HepG2 (cell line): ENCODE measurements around the gene SLC28A1. TPM values are rescaled to one million over a fixed set of nuclear protein-coding genes. Genes with fewer than 3 reads are reported as not detected.

Experiments used
- HNRNPK ChIP-seq: fragments of 200-400 bp; formaldehyde crosslinking; IDR thresholded peaks from 2 replicates; pipeline ENCODE4 v1.6.1; 2018; ENCODE audit warnings: low read length, low read depth, moderate library complexity, mild to moderate bottlenecking; ENCODE audit not compliant: poor library complexity, severe bottlenecking
- MXD1 ChIP-seq: sonication (generic); formaldehyde crosslinking; IDR thresholded peaks from 2 replicates; pipeline ENCODE4 v1.4.0; 2020; ENCODE audit warnings: mild to moderate bottlenecking, missing genetic modification reagents
- NRL ChIP-seq: sonication (generic); formaldehyde crosslinking; IDR thresholded peaks from 2 replicates; pipeline ENCODE4 v1.5.0; 2020; ENCODE audit warnings: missing genetic modification reagents, mild to moderate bottlenecking, moderate library complexity, borderline replicate concordance
- PATZ1 ChIP-seq: sonication (generic); formaldehyde crosslinking; IDR thresholded peaks from 2 replicates; pipeline ENCODE4 v1.4.0; 2020; ENCODE audit warnings: missing genetic modification reagents
- TFAP4 ChIP-seq: sonication (generic); IDR thresholded peaks from 2 replicates; pipeline ENCODE4 v1.6.1; 2016; ENCODE audit warnings: low read depth, borderline replicate concordance
- ZBTB38 ChIP-seq: sonication (generic); formaldehyde crosslinking; IDR thresholded peaks from 2 replicates; pipeline ENCODE4 v1.5.1; 2020; ENCODE audit warnings: mild to moderate bottlenecking, missing genetic modification reagents
- ZNF24 ChIP-seq: fragments of 450-650 bp; IDR thresholded peaks from 2 replicates; pipeline ENCODE4 v1.6.1; 2017; ENCODE audit warnings: antibody characterized with exemption, mild to moderate bottlenecking
- polyA plus RNA-seq, 8 experiments: library from polyadenylated mRNA; depleted of rRNA in 3 of 8; stranded (reverse) in 7 of 8; unstranded in 1 of 8; fragments of >200 nt; fragmentation: Illumina TruSeq in 4 of 8; extraction: Trizol in 4 of 8; gene quantifications; 2 replicates each; pipeline versions ENCODE4 v1.2.1 to v1.2.3, GENCODE V29; 2011 to 2016; ENCODE audit warnings: low read depth in 4 of 8, missing spikeins in 1 of 8, mixed read lengths in 1 of 8; ENCODE audit not compliant: insufficient read depth in 1 of 8
- total RNA-seq, 5 experiments: library from RNA; depleted of rRNA; stranded (reverse); fragments of >200 nt; fragmentation: Illumina TruSeq; extraction: Trizol; gene quantifications; 2 replicates each; pipeline ENCODE4 v1.2.3, GENCODE V29; 2016; ENCODE audit warnings: low read depth in 1 of 5
- TF ChIP-seq, protein P1 (sequence below): sonication (generic); formaldehyde crosslinking; IDR thresholded peaks from 2 replicates; pipeline ENCODE4 v1.4.0; 2020; ENCODE audit warnings: low read depth, missing genetic modification reagents
- TF ChIP-seq, protein P2 (sequence below), 2 experiments: sonication (generic) in 1 of 2; formaldehyde crosslinking in 1 of 2; IDR thresholded peaks; 2 replicates each; pipeline versions ENCODE4 v1.6.1 to v1.9.0; 2014 to 2022; ENCODE audit warnings: antibody characterized with exemption in 1 of 2, borderline replicate concordance in 1 of 2, inconsistent platforms in 1 of 2, low read depth in 1 of 2, missing genetic modification reagents in 1 of 2

The SLC28A1 gene
- total and polyA plus RNA-seq, 2 of the 13 experiments (the other 11 are each of a cell fraction or from before 2014, with no cell fraction given): 0.31 to 5.8 TPM

- TF ChIP-seq ZBTB38 (CRISPR knock-in tag) (0 out of 2 replicates have a peak, but pooled peaks have one; percentile 57), ZNF24 (no peak), PATZ1 (0 out of 2 replicates have a peak, but pooled peaks have one; percentile 12), TFAP4 (peak; percentile 85; the same call in 1 of the 2 replicates), NRL (peak; percentile 55; the same call in 1 of the 2 replicates), HNRNPK (no peak), MXD1 (CRISPR knock-in tag) (peak; percentile 5; the same call in 1 of the 2 replicates)
- TF ChIP-seq, protein P1, sequence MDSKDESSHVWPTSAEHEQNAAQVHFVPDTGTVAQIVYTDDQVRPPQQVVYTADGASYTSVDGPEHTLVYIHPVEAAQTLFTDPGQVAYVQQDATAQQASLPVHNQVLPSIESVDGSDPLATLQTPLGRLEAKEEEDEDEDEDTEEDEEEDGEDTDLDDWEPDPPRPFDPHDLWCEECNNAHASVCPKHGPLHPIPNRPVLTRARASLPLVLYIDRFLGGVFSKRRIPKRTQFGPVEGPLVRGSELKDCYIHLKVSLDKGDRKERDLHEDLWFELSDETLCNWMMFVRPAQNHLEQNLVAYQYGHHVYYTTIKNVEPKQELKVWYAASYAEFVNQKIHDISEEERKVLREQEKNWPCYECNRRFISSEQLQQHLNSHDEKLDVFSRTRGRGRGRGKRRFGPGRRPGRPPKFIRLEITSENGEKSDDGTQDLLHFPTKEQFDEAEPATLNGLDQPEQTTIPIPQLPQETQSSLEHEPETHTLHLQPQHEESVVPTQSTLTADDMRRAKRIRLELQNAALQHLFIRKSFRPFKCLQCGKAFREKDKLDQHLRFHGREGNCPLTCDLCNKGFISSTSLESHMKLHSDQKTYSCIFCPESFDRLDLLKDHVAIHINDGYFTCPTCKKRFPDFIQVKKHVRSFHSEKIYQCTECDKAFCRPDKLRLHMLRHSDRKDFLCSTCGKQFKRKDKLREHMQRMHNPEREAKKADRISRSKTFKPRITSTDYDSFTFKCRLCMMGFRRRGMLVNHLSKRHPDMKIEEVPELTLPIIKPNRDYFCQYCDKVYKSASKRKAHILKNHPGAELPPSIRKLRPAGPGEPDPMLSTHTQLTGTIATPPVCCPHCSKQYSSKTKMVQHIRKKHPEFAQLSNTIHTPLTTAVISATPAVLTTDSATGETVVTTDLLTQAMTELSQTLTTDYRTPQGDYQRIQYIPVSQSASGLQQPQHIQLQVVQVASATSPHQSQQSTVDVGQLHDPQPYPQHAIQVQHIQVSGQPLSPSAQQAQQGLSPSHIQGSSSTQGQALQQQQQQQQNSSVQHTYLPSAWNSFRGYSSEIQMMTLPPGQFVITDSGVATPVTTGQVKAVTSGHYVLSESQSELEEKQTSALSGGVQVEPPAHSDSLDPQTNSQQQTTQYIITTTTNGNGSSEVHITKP: peak; percentile 72; the same call in 1 of the 2 replicates
- TF ChIP-seq, protein P2, sequence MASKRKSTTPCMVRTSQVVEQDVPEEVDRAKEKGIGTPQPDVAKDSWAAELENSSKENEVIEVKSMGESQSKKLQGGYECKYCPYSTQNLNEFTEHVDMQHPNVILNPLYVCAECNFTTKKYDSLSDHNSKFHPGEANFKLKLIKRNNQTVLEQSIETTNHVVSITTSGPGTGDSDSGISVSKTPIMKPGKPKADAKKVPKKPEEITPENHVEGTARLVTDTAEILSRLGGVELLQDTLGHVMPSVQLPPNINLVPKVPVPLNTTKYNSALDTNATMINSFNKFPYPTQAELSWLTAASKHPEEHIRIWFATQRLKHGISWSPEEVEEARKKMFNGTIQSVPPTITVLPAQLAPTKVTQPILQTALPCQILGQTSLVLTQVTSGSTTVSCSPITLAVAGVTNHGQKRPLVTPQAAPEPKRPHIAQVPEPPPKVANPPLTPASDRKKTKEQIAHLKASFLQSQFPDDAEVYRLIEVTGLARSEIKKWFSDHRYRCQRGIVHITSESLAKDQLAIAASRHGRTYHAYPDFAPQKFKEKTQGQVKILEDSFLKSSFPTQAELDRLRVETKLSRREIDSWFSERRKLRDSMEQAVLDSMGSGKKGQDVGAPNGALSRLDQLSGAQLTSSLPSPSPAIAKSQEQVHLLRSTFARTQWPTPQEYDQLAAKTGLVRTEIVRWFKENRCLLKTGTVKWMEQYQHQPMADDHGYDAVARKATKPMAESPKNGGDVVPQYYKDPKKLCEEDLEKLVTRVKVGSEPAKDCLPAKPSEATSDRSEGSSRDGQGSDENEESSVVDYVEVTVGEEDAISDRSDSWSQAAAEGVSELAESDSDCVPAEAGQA (IDR thresholded peaks at IDR 0.05; ENCODE audit: low read depth): 0 out of 2 replicates have a peak, but pooled peaks have one; percentile 48
- TF ChIP-seq, protein P2 (CRISPR knock-in tag; IDR thresholded peaks at IDR 0.05; ENCODE audit: borderline replicate concordance): no peak
Measured at GRCh38 chr15:84929795-84930603, 45.5 kb downstream of the SLC28A1 start (continued).
